ENCODE data around the gene ZNF106.

Gene ZNF106

DNA sequence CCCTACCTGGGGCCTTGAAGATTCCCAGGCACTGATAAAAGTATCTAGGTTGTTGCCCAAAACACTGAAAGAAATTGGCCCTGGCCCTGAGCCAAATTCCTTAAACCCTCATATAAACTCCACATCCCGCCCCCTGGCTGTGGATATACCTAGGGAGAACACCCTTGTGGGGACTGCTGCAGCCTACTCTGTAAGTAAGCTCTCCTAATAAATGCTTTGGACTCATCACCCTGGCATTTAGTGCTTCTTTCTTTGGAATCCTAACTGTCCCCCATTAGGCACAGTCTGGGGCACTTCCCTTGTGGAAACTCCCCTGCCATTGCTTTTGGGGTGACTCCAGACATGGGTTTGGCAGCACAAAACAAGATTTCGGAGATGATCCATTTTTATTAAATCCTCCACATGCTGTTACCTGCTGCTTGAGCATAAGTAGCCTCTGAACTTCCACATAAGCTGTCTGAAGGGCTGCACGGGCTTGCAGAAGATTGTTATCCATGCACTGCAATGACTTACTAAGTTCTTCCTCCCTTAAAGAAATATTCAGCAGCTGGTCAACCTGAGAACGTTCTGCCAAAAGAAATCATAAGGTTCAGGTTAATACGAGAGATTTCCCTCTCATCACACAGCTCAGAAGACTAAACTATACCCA lies 46.4 kb downstream of the ZNF106 start:
- Mint-ChIP-seq H3K27ac (no peak overlapping the region), H3K27me3 (ENCODE audit: low read depth) (no peaks in the 10 kb centered on the region), H3K9me3 (peaks cover 2% of the 10 kb centered on the region), H3K36me3 (ENCODE audit: low read depth) (peaks cover 55% of the 10 kb centered on the region), H3K4me1 (peaks cover 15% of the 10 kb centered on the region), H3K4me3 (no peak overlapping the region)
- TF ChIP-seq, protein P1, sequence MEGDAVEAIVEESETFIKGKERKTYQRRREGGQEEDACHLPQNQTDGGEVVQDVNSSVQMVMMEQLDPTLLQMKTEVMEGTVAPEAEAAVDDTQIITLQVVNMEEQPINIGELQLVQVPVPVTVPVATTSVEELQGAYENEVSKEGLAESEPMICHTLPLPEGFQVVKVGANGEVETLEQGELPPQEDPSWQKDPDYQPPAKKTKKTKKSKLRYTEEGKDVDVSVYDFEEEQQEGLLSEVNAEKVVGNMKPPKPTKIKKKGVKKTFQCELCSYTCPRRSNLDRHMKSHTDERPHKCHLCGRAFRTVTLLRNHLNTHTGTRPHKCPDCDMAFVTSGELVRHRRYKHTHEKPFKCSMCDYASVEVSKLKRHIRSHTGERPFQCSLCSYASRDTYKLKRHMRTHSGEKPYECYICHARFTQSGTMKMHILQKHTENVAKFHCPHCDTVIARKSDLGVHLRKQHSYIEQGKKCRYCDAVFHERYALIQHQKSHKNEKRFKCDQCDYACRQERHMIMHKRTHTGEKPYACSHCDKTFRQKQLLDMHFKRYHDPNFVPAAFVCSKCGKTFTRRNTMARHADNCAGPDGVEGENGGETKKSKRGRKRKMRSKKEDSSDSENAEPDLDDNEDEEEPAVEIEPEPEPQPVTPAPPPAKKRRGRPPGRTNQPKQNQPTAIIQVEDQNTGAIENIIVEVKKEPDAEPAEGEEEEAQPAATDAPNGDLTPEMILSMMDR (IDR thresholded peaks at IDR 0.05; ENCODE audit: unreplicated experiment in 3 of 3) = no peak

DNA sequence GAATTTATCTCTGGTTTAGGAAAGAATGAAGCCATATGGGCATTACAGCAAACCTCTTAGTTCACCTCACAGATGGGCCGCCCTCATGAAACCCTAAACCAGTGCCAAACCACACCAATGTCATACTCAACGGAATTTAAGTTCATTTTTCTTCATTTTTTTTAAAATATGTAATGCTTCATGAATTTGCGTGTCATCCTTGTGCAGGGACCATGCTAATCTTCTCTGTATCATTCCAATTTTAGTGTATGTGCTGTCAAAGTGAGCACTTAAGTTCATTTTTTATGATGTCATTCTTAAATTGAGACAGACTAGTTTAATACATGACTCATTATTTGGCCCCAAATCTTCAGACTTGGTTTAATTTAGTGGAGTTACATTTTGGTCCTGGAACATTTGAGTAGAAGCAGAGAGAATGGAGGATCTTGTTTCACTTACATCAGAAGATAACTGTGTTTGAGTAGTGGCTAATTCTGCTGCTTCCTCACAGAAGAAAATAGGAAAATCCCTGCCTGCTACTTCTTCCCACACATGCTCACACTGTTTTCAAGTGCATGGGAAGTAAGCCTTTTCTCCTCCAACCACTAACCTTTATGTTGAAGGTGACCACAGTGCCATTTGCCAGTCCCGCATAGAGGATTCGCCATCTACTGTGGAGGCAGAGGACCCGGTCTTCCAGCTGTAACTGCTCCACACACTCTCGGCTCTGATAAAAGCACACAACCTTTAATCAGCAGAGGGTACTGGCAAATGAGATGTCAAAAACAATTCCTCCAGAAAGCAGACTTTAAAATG lies 63.3 kb downstream of the ZNF106 start:
- Mint-ChIP-seq H3K4me1 (no peaks in the 10 kb centered on the region), H3K27me3 (ENCODE audit: low read depth) (no peaks in the 10 kb centered on the region), H3K27ac (no peak overlapping the region), H3K4me3 (no peak overlapping the region), H3K9me3 (no peaks in the 10 kb centered on the region), H3K36me3 (ENCODE audit: low read depth) (peaks cover 80% of the 10 kb centered on the region)
- TF ChIP-seq, protein P1 (IDR thresholded peaks at IDR 0.05; ENCODE audit: unreplicated experiment in 3 of 3) = no peak

DNA sequence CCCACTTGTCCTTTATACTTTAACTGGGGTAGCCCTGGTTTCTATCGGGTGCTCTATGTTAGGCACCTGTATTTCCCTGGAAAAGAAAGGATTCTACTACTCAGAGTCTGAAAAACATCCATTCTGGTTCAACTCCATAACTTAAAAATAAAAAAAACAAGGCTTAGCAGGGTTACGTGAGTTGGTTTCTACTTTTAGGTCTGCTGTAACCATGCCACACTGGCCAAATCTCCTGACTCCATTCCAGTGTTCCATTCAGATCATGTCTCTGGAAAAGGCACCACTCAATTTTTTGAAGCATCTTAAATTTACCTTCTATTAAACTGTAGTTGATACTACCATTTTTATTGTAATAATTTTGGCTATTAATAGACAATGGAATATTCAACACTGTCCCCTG lies 69.6 kb downstream of the ZNF106 start:
- TF ChIP-seq, protein P1 (IDR thresholded peaks at IDR 0.05; ENCODE audit: unreplicated experiment in 3 of 3) = no peak
- Mint-ChIP-seq H3K27me3 (ENCODE audit: low read depth) (no peaks in the 10 kb centered on the region), H3K36me3 (ENCODE audit: low read depth) (peaks cover 74% of the 10 kb centered on the region), H3K9me3 (no peaks in the 10 kb centered on the region), H3K4me3 (no peak overlapping the region), H3K4me1 (no peaks in the 10 kb centered on the region), H3K27ac (no peak overlapping the region)

DNA sequence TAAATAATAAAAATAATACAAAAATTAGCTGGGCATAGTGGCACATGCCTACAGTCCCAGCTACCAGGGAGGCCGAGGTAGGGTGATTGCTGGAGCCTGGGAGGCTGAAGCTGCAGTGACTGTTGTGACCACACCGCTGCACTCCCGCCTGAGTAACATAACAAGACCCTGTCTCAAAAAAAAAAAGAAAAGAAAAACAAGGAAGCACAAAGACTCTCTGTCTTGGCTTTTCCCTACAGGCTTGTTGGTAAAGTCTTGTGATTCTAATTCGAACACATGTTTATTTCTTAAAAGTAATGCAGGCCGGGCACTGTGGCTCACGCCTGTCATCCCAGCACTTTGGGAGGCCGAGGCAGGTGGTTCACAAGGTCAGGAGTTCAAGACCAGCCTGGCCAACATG lies 71.6 kb downstream of the ZNF106 start:
- H3K27me3 Mint-ChIP-seq (ENCODE audit: low read depth) = no peaks in the 10 kb centered on the region
- TF ChIP-seq, protein P1 (IDR thresholded peaks at IDR 0.05; ENCODE audit: unreplicated experiment in 3 of 3) = no peak
- no peaks in the 10 kb centered on the region for H3K4me1 Mint-ChIP-seq
- no peak overlapping the region for H3K4me3 Mint-ChIP-seq
- H3K9me3 Mint-ChIP-seq = no peaks in the 10 kb centered on the region
- peaks cover 67% of the 10 kb centered on the region for H3K36me3 Mint-ChIP-seq (ENCODE audit: low read depth)
- no peak overlapping the region for H3K27ac Mint-ChIP-seq

DNA sequence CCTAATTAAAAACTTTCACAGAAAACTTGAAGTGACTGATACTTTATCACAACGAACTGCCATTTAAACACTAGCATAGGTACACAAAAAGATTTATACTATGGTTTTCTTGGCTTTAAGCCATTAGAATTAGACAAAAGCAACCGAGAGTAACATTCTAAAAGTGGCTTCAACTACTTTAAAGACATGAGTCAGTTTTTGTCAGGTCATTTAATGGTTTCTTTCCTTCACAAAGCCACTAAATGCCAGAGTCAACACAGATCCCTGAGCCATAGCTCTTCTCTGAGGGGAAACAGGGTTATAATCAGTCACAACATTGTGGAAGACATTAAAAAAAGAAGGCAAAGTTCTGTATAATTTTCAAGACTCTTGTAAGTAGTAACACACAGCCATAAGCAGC lies 77.0 kb downstream of the ZNF106 start:
- H3K36me3 Mint-ChIP-seq (ENCODE audit: low read depth) = peaks cover 65% of the 10 kb centered on the region
- no peak overlapping the region for H3K4me3 Mint-ChIP-seq
- H3K9me3 Mint-ChIP-seq = no peaks in the 10 kb centered on the region
- H3K27ac Mint-ChIP-seq = no peak overlapping the region
- H3K4me1 Mint-ChIP-seq = no peaks in the 10 kb centered on the region
- H3K27me3 Mint-ChIP-seq (ENCODE audit: low read depth) = no peaks in the 10 kb centered on the region
- TF ChIP-seq, protein P1 (IDR thresholded peaks at IDR 0.05; ENCODE audit: unreplicated experiment in 3 of 3) = no peak
